Panc1 (cell line): ENCODE data around the gene ROBO2. TPM values are rescaled to one million over a fixed set of nuclear protein-coding genes. Genes with fewer than 3 reads are reported as not detected.

Experiments used
- ATAC-seq: fragments of 200-7000 bp; cut with Tn5 transposase; 2 replicates; pipeline ENCODE4 v1.9.1; 2020; ENCODE audit warnings: mild to moderate bottlenecking, moderate library complexity
- BruUV-seq: library from RNA; stranded (reverse); fragments of 400-500 nt; replicated peaks from 2 replicates; lab custom pipeline; 2021; lab: Mats Ljungman, UMichigan
- CTCF ChIA-PET: fragments of 300-600 bp; sonication (Branson Sonifier 250); formaldehyde crosslinking; loops from one replicate; lab custom pipeline; 2022; ENCODE audit warnings: antibody characterized with exemption; lab: Charles Lee
- POLR2A ChIA-PET: fragments of 300-600 bp; sonication (Branson Sonifier 250); formaldehyde crosslinking; loops from one replicate; lab custom pipeline; 2022; ENCODE audit warnings: antibody characterized with exemption; lab: Charles Lee
- DNase-seq: peaks from one replicate; pipeline ENCODE4 v3.0.0-alpha.2; 2010; ENCODE audit warnings: low read depth, low spot score
- H3K27ac ChIP-seq: 2 replicates; pipeline ENCODE4 v1.5.1; 2011; ENCODE audit warnings: mild to moderate bottlenecking, low read length, inconsistent platforms
- H3K27me3 ChIP-seq: fragments of 200-500 bp; sonication (Bioruptor generic); 2 replicates; pipeline ENCODE4 v1.6.0; 2014; ENCODE audit warnings: low read length, inconsistent platforms; ENCODE audit not compliant: control insufficient read depth, insufficient read depth
- H3K36me3 ChIP-seq: fragments of 200-500 bp; sonication (Bioruptor generic); 2 replicates; pipeline ENCODE4 v1.5.1; 2014; ENCODE audit warnings: inconsistent platforms, mild to moderate bottlenecking, low read length, moderate library complexity; ENCODE audit not compliant: control insufficient read depth, insufficient read depth
- H3K4me1 ChIP-seq: 2 replicates; pipeline ENCODE4 v1.5.1; 2011; ENCODE audit warnings: inconsistent platforms, mild to moderate bottlenecking, low read length, moderate library complexity; ENCODE audit not compliant: control insufficient read depth, insufficient read depth
- H3K4me3 ChIP-seq, 2 experiments: 2 replicates each; pipeline ENCODE4 v1.5.1; 2011 to 2012; ENCODE audit warnings: low read depth in 2 of 2, low read length in 2 of 2, mild to moderate bottlenecking in 2 of 2, inconsistent platforms in 1 of 2, moderate library complexity in 1 of 2
- H3K9me3 ChIP-seq: fragments of 200-500 bp; sonication (Bioruptor generic); 2 replicates; pipeline ENCODE4 v1.5.1; 2014; ENCODE audit warnings: low read depth, mild to moderate bottlenecking, inconsistent platforms, low read length, moderate library complexity; ENCODE audit not compliant: control insufficient read depth, insufficient read depth
- POLR2AphosphoS5 ChIP-seq: IDR thresholded peaks from 2 replicates; pipeline ENCODE4 v1.6.1; 2012; ENCODE audit warnings: mild to moderate bottlenecking, low read depth, low read length, moderate library complexity
- SIN3A ChIP-seq: IDR thresholded peaks from 2 replicates; pipeline ENCODE4 v1.6.1; 2012; ENCODE audit warnings: low read depth, mild to moderate bottlenecking, low read length, moderate library complexity, borderline replicate concordance; ENCODE audit not compliant: insufficient read depth
- TCF7L2 ChIP-seq: IDR thresholded peaks from 2 replicates; pipeline ENCODE4 v1.6.1; 2011; ENCODE audit warnings: mild to moderate bottlenecking, low read depth, low read length, inconsistent platforms
- in situ Hi-C: cut with HindIII; loops from 2 replicates; pipeline ENCODE4 v1.10.0; 2016; ENCODE audit warnings: low sequenced_read_pairs, low pct_unique_long_range_greater_than_20kb
- intact Hi-C: fragments of 100-400 bp; cut with micrococcal nuclease; formaldehyde crosslinking; loops from one replicate; pipeline ENCODE4 v1.10.0; 2022; ENCODE audit not compliant: unreplicated experiment
- total RNA-seq: library from RNA; stranded (reverse); gene quantifications from one replicate; pipeline ENCODE4 v1.2.1, GENCODE V29; 2021; ENCODE audit not compliant: unreplicated experiment
- TF ChIP-seq, protein P1 (sequence below), 2 experiments: IDR thresholded peaks; 2 replicates each; pipeline ENCODE4 v1.6.1; 2011 to 2012; ENCODE audit warnings: low read depth in 2 of 2, control low read depth in 1 of 2, low read length in 1 of 2, mild to moderate bottlenecking in 1 of 2, moderate library complexity in 1 of 2; ENCODE audit not compliant: insufficient read depth in 1 of 2
- TF ChIP-seq, protein P2 (sequence below): fragments of 450-650 bp; IDR thresholded peaks from 2 replicates; pipeline ENCODE4 v1.5.1; 2017; ENCODE audit warnings: mild to moderate bottlenecking

ROBO2 gene
- total RNA-seq, 1 experiment from 2014 or later: 1.3 TPM

DNA sequence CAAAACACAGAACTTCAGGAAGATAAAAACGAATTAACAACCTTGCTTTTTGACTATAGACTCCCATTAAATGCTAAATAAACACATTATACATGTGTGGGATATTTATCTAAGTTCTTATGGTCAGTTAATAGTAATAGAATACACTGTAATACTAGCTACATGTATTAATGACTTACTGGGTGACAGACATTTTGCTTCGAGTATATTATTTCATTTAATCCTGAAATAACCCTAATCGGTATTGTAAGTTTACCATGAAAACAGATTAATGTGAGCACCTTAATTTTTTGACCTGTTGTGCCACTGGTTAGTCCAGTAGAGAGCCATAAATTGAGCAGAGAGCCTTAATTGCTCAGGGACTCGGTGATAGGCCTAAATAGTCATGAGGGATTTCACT lies 151.1 kb downstream of the ROBO2 start:
- POLR2A ChIA-PET: no interaction called here
- no peak for ATAC-seq
- in situ Hi-C loops: no loop called here

DNA sequence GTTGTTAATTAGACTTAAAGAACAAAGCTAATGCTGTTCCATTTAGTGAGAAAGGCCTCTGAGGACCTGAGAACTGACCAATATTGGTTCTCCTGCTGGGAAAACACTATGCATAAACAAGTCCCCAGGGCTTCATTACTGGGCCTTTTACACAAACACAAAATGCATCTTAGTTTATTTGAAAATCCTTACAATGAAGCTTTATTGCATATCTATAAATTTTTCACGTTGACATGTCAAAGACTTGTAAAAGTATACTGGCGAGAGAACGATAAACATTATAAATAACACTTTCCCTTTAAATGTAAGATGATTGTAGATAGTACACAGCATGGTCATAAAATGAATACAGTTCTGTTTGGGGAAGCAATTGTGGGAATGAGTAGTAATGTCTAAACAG lies 151.7 kb downstream of the ROBO2 start:
- intact Hi-C loops: no loop called here
- DNase-seq (no peak), ATAC-seq (peak; percentile 51; the same call in 1 of the 2 replicates)
- in situ Hi-C loops: no loop called here
- ChIA-PET CTCF (no interaction called here), POLR2A (interaction anchor here (0.7 kb wide), 1 partner anchor 327 kb away, joined by 8 read pairs; no protein-coding TSS in a partner anchor)
- peak; percentile 85 for TF ChIP-seq TCF7L2
- TF ChIP-seq, protein P1, sequence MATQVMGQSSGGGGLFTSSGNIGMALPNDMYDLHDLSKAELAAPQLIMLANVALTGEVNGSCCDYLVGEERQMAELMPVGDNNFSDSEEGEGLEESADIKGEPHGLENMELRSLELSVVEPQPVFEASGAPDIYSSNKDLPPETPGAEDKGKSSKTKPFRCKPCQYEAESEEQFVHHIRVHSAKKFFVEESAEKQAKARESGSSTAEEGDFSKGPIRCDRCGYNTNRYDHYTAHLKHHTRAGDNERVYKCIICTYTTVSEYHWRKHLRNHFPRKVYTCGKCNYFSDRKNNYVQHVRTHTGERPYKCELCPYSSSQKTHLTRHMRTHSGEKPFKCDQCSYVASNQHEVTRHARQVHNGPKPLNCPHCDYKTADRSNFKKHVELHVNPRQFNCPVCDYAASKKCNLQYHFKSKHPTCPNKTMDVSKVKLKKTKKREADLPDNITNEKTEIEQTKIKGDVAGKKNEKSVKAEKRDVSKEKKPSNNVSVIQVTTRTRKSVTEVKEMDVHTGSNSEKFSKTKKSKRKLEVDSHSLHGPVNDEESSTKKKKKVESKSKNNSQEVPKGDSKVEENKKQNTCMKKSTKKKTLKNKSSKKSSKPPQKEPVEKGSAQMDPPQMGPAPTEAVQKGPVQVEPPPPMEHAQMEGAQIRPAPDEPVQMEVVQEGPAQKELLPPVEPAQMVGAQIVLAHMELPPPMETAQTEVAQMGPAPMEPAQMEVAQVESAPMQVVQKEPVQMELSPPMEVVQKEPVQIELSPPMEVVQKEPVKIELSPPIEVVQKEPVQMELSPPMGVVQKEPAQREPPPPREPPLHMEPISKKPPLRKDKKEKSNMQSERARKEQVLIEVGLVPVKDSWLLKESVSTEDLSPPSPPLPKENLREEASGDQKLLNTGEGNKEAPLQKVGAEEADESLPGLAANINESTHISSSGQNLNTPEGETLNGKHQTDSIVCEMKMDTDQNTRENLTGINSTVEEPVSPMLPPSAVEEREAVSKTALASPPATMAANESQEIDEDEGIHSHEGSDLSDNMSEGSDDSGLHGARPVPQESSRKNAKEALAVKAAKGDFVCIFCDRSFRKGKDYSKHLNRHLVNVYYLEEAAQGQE (IDR thresholded peaks at IDR 0.05; ENCODE audit: insufficient read depth in 1 of 2, low read depth in 2 of 2, low read length in 1 of 2): no peak
- Histone ChIP-seq H3K27ac (peak overlapping the region; percentile 29; the same call in 1 of the 2 replicates), H3K4me3 (no peak overlapping the region), H3K36me3 (no peaks in the 10 kb centered on the region), H3K27me3 (no peaks in the 10 kb centered on the region), H3K9me3 (no peaks in the 10 kb centered on the region), H3K4me1 (no peaks in the 10 kb centered on the region; the same call in 1 of the 2 replicates)
- BruUV-seq: no TSS peak

More for the DNA sequence above, 151.1 kb downstream of the ROBO2 start:
- Histone ChIP-seq H3K4me1 (no peaks in the 10 kb centered on the region; the same call in 1 of the 2 replicates), H3K36me3 (no peaks in the 10 kb centered on the region), H3K27me3 (no peaks in the 10 kb centered on the region), H3K9me3 (no peaks in the 10 kb centered on the region), H3K27ac (peak overlapping the region; percentile 29; the same call in 1 of the 2 replicates), H3K4me3 (no peak overlapping the region)
- no TSS peak for BruUV-seq
- intact Hi-C loops: no loop called here
- CTCF ChIA-PET: no interaction called here
- TF ChIP-seq TCF7L2 (no peak), POLR2AphosphoS5 (no peak), SIN3A (no peak)
- TF ChIP-seq, protein P1 (IDR thresholded peaks at IDR 0.05; ENCODE audit: insufficient read depth in 1 of 2, low read depth in 2 of 2, low read length in 1 of 2): no peak
- TF ChIP-seq, protein P2, sequence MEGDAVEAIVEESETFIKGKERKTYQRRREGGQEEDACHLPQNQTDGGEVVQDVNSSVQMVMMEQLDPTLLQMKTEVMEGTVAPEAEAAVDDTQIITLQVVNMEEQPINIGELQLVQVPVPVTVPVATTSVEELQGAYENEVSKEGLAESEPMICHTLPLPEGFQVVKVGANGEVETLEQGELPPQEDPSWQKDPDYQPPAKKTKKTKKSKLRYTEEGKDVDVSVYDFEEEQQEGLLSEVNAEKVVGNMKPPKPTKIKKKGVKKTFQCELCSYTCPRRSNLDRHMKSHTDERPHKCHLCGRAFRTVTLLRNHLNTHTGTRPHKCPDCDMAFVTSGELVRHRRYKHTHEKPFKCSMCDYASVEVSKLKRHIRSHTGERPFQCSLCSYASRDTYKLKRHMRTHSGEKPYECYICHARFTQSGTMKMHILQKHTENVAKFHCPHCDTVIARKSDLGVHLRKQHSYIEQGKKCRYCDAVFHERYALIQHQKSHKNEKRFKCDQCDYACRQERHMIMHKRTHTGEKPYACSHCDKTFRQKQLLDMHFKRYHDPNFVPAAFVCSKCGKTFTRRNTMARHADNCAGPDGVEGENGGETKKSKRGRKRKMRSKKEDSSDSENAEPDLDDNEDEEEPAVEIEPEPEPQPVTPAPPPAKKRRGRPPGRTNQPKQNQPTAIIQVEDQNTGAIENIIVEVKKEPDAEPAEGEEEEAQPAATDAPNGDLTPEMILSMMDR: no peak
- no peak for DNase-seq
